Mesenchymal stem cell (in vitro differentiated cells and primary cell): ENCODE measurements around the gene PLIN4.
A peak's percentile ranks its signal among the peaks of the same experiment; 100 is the strongest.

Source experiments
- DNase-seq: peaks from one replicate; pipeline ENCODE4 v3.0.0-alpha.2; 2013
- H2AFZ ChIP-seq: one replicate; pipeline ENCODE4 v1.6.1; 2013; ENCODE audit warnings: low read depth, mild to moderate bottlenecking, control low read depth, inconsistent platforms, low read length, moderate library complexity
- H2AK5ac ChIP-seq: 2 replicates; pipeline ENCODE4 v1.6.1; 2013; ENCODE audit warnings: low read length, moderate library complexity, mild to moderate bottlenecking, inconsistent platforms; ENCODE audit not compliant: severe bottlenecking
- H2BK120ac ChIP-seq: one replicate; pipeline ENCODE4 v1.6.1; 2013; ENCODE audit warnings: low read depth, mild to moderate bottlenecking, inconsistent platforms, low read length, moderate library complexity
- H2BK12ac ChIP-seq, 2 experiments: one replicate each; pipeline ENCODE4 v1.6.1; 2013; ENCODE audit warnings: inconsistent platforms in 2 of 2, low read length in 2 of 2, mild to moderate bottlenecking in 2 of 2, moderate library complexity in 2 of 2, control low read depth in 1 of 2
- H2BK15ac ChIP-seq: one replicate; pipeline ENCODE4 v1.6.1; 2013; ENCODE audit warnings: mild to moderate bottlenecking, low read depth, inconsistent platforms; ENCODE audit not compliant: poor library complexity, severe bottlenecking
- H2BK5ac ChIP-seq: 2 replicates; pipeline ENCODE4 v1.6.1; 2013; ENCODE audit warnings: low read depth, mild to moderate bottlenecking, low read length, control low read depth, inconsistent platforms; ENCODE audit not compliant: poor library complexity, severe bottlenecking
- H3K14ac ChIP-seq, 2 experiments: one replicate each; pipeline ENCODE4 v1.6.1; 2013; ENCODE audit warnings: inconsistent platforms in 2 of 2, low read length in 2 of 2, control low read depth in 1 of 2, mild to moderate bottlenecking in 1 of 2, moderate library complexity in 1 of 2
- H3K18ac ChIP-seq, 2 experiments: one replicate each; pipeline ENCODE4 v1.6.1; 2013; ENCODE audit warnings: inconsistent platforms in 2 of 2, low read length in 2 of 2, control low read depth in 1 of 2, low read depth in 1 of 2, mild to moderate bottlenecking in 1 of 2
- H3K23ac ChIP-seq, 2 experiments: one replicate each; pipeline ENCODE4 v1.6.1; 2013; ENCODE audit warnings: inconsistent platforms in 2 of 2, low read length in 2 of 2, mild to moderate bottlenecking in 2 of 2, moderate library complexity in 2 of 2, control low read depth in 1 of 2
- H3K27ac ChIP-seq: 2 replicates; pipeline ENCODE4 v1.5.1; 2013; ENCODE audit warnings: mild to moderate bottlenecking, moderate library complexity, low read length, control low read depth, inconsistent platforms; ENCODE audit not compliant: poor library complexity, severe bottlenecking
- H3K27me3 ChIP-seq, 2 experiments: 2 replicates each; pipeline versions ENCODE4 v1.6.1 to v1.7.0; 2013; ENCODE audit warnings: low read length in 2 of 2, mild to moderate bottlenecking in 2 of 2, moderate library complexity in 2 of 2, control low read depth in 1 of 2, inconsistent platforms in 1 of 2; ENCODE audit not compliant: control insufficient read depth in 1 of 2, insufficient read depth in 1 of 2
- H3K36me3 ChIP-seq, 2 experiments: 2 replicates each; pipeline versions ENCODE4 v1.6.1 to v1.7.0; 2013; ENCODE audit warnings: low read length in 2 of 2, control low read depth in 1 of 2, inconsistent platforms in 1 of 2, low read depth in 1 of 2, mild to moderate bottlenecking in 1 of 2; ENCODE audit not compliant: insufficient read depth in 2 of 2, control insufficient read depth in 1 of 2
- H3K4ac ChIP-seq, 2 experiments: one replicate each; pipeline ENCODE4 v1.6.1; 2013; ENCODE audit warnings: inconsistent platforms in 2 of 2, low read length in 2 of 2, mild to moderate bottlenecking in 2 of 2, moderate library complexity in 2 of 2, control low read depth in 1 of 2, low read depth in 1 of 2
- H3K4me1 ChIP-seq: 2 replicates; pipeline ENCODE4 v1.6.1; 2013; ENCODE audit warnings: low read depth, low read length, control low read depth; ENCODE audit not compliant: control insufficient read depth, insufficient read depth
- H3K4me2 ChIP-seq: 2 replicates; pipeline ENCODE4 v1.6.1; 2013; ENCODE audit warnings: low read length, mild to moderate bottlenecking, inconsistent platforms; ENCODE audit not compliant: poor library complexity, severe bottlenecking
- H3K4me3 ChIP-seq, 2 experiments: 2 replicates each; pipeline versions ENCODE4 v1.5.1 to v1.7.0; 2013; ENCODE audit warnings: low read length in 2 of 2, mild to moderate bottlenecking in 2 of 2, control low read depth in 1 of 2, low read depth in 1 of 2; ENCODE audit not compliant: insufficient read depth in 1 of 2
- H3K79me1 ChIP-seq: replicated peaks from 2 replicates; pipeline ENCODE4 v1.6.1; 2013; ENCODE audit warnings: mild to moderate bottlenecking, control low read depth, low read length, inconsistent platforms; ENCODE audit not compliant: poor library complexity, severe bottlenecking
- H3K9ac ChIP-seq: 2 replicates; pipeline ENCODE4 v1.7.0; 2013; ENCODE audit warnings: mild to moderate bottlenecking, low read length, moderate library complexity
- H3K9me3 ChIP-seq: 2 replicates; pipeline ENCODE4 v1.7.0; 2013; ENCODE audit warnings: mild to moderate bottlenecking, low read length; ENCODE audit not compliant: control insufficient read depth
- H4K8ac ChIP-seq: one replicate; pipeline ENCODE4 v1.6.1; 2013; ENCODE audit warnings: inconsistent platforms, mild to moderate bottlenecking, low read length, moderate library complexity
- H4K91ac ChIP-seq: one replicate; pipeline ENCODE4 v1.6.1; 2013; ENCODE audit warnings: mild to moderate bottlenecking, low read length, inconsistent platforms
- WGBS: methylation state at CpG from one replicate; pipeline ENCODE4 v1.1.7; 2013; ENCODE audit warnings: mixed read lengths; 5-methylcytosine and 5-hydroxymethylcytosine counted together

The PLIN4 gene

DNA sequence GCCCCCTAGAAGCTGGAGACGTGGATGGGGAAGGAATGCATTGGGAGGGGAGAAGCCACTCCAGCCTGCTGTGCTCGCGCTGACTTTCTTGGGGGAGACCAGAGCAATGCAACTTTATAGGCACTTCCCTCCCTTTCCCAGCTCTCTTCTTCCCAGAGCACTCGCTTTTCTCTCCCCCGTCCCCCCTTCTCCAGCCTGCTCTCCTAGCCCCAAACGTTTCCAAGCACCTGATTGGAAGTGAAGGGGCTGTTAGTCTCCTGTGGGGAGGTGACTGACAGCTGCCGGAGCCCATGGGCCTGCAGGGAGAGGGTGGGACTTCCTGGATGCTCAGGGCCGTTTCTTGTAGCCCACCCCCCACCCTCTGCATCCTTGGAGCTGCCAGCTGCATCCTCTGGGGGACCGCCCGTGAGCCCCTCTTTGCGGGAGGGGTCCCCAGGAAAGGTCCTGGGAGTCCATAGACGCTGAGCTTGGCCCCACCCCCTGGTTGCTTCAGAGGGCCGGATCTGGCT lies 43.7 kb downstream of the PLIN4 start:
- Histone ChIP-seq H3K4me2 (peak overlapping the region; percentile 99), H4K91ac (peak overlapping the region; percentile 48), H3K27ac (peak overlapping the region; percentile 73), H2BK5ac (no peak overlapping the region), H2BK120ac (no peak overlapping the region), H3K4ac (peak overlapping the region in 1 of 2 experiments; percentile 39), H2AFZ (no peak overlapping the region), H3K4me3 (peak overlapping the region; percentile 45 to 86), H3K4me1 (peaks cover 24% of the 10 kb centered on the region), H3K79me1 (peaks cover 18% of the 10 kb centered on the region), H3K9ac (peak overlapping the region; percentile 73), H2BK15ac (no peak overlapping the region), H3K23ac (no peak overlapping the region), H2BK12ac (no peak overlapping the region), H3K14ac (no peak overlapping the region), H3K9me3 (no peaks in the 10 kb centered on the region), H3K36me3 (peaks cover 35 to 36% of the 10 kb centered on the region in 2 experiments), H3K18ac (no peak overlapping the region), H4K8ac (peak overlapping the region; percentile 63), H3K27me3 (no peaks in the 10 kb centered on the region), H2AK5ac (no peak overlapping the region)
- WGBS: 47% methylated on average over 9 of the region's 13 CpGs
- peak; percentile 78 for DNase-seq

DNA sequence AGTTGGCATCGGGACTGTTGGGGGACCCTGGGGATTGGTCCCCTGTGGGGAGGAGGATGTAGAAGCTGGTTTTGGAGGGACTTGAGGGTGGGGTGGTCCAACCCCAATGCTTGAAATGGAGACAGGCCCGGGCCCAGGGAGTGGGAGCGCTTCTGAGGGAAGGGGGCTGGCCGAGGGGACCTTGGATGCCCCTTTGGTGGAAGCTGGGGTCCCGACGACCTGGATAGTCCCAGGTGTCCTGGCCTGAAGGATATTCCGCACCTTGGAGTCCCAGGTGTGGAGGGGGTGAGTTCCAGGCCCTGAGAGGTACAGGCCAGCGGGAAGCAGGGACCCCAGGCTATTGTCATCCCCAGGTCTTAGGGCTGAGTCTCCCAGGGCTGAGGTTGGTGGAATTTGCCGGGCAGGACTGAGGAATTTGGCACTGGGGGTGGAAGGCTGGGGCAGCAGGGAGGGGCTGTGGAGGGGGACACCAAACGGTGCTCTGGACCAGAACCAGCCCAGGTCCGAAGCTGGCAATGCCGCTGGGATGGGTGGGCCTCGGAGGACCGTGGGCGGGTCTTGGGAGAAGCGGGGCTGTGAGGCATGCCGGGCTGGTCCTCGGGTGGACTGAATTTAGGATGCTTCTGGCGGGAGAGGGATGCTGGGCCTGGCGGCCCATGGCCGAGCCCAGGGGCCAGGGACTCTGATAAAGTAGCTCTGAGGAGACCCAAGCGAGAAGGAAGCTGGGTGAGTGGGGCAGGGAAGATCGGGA lies 44.3 kb downstream of the PLIN4 start:
- H2AK5ac ChIP-seq: peak overlapping the region; percentile 91
- peak overlapping the region; percentile 73 for H3K27ac ChIP-seq
- H2BK5ac ChIP-seq: peak overlapping the region; percentile 59
- H2BK12ac ChIP-seq: peak overlapping the region; percentile 29 to 54
- peak overlapping the region in 1 of 2 experiments; percentile 74 for H3K14ac ChIP-seq
- H3K4me3 ChIP-seq: peak overlapping the region; percentile 45 to 86
- H2BK15ac ChIP-seq: no peak overlapping the region
- peak overlapping the region; percentile 63 for H4K8ac ChIP-seq
- peaks cover 29 to 33% of the 10 kb centered on the region in 2 experiments for H3K36me3 ChIP-seq
- WGBS: 30% methylated on average over 23 of the region's 23 CpGs
- peak overlapping the region; percentile 99 for H3K4me2 ChIP-seq
- H3K4ac ChIP-seq: peak overlapping the region in 1 of 2 experiments; percentile 39
- no peak for DNase-seq
- no peaks in the 10 kb centered on the region for H3K27me3 ChIP-seq
- no peak overlapping the region for H3K23ac ChIP-seq
- peaks cover 16% of the 10 kb centered on the region for H3K79me1 ChIP-seq
- peak overlapping the region; percentile 48 for H4K91ac ChIP-seq
- H3K9me3 ChIP-seq: no peaks in the 10 kb centered on the region
- H2AFZ ChIP-seq: no peak overlapping the region
- peak overlapping the region; percentile 33 to 42 for H3K18ac ChIP-seq
- H2BK120ac ChIP-seq: no peak overlapping the region
- H3K4me1 ChIP-seq: peaks cover 24% of the 10 kb centered on the region
- peak overlapping the region; percentile 73 for H3K9ac ChIP-seq

DNA sequence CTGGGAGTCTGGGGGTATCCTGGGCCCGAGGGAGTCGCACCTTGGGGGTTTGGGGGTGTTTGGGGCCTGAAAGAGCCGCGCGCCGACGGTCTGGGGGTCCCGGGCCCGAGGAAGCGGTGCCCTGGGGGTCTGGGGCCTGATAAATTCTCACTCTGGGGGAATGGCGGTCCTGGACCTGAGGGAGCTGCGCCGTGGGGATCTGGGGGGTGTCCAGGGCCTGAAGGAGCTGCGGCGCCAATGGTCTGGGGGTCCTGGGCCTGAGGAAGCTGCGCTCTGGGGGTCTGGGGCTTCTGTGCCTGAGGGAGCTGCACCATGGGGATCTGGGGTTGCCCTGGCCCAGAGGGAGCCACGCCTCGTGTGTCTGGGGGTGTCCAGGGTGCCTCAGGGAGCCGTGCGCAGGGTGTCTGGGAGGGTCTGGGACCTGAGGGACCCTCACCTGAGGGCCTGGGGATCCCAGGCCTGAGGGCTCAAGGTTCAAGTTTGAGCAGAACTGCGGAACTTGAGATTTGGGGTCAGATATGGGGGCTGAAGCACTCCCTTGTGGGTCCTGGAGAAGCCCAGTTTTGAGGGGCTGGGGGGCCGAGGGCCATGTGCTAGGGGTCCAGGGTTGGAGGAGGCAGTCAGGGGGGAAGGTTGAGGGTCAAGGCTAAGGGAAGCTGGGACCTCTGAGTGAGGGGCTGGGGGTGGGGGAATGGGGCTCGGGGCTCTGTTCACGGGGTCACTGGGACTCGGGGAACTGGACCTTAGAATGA lies 45.1 kb downstream of the PLIN4 start:
- Histone ChIP-seq H3K18ac (peak overlapping the region; percentile 14 to 33), H3K27me3 (no peaks in the 10 kb centered on the region), H3K27ac (no peak overlapping the region), H3K36me3 (peaks cover 23 to 26% of the 10 kb centered on the region in 2 experiments), H4K8ac (no peak overlapping the region), H2BK5ac (peak overlapping the region; percentile 59), H2BK120ac (no peak overlapping the region), H3K9ac (peak overlapping the region; percentile 89), H3K4ac (peak overlapping the region; percentile 64 to 74), H3K4me2 (peak overlapping the region; percentile 99), H2AK5ac (peak overlapping the region; percentile 83), H3K9me3 (no peaks in the 10 kb centered on the region), H2AFZ (no peak overlapping the region), H3K14ac (peak overlapping the region in 1 of 2 experiments; percentile 89), H3K4me3 (peak overlapping the region; percentile 86 to 91), H3K23ac (peak overlapping the region; percentile 7 to 80), H3K4me1 (peaks cover 24% of the 10 kb centered on the region), H3K79me1 (peaks cover 11% of the 10 kb centered on the region), H4K91ac (no peak overlapping the region), H2BK12ac (peak overlapping the region in 1 of 2 experiments; percentile 76), H2BK15ac (no peak overlapping the region)
- no peak for DNase-seq
- WGBS: 37% methylated on average over 25 of the region's 25 CpGs
